ENCODE measurements around the gene PRKCA.

- TF ChIP-seq, protein P1, sequence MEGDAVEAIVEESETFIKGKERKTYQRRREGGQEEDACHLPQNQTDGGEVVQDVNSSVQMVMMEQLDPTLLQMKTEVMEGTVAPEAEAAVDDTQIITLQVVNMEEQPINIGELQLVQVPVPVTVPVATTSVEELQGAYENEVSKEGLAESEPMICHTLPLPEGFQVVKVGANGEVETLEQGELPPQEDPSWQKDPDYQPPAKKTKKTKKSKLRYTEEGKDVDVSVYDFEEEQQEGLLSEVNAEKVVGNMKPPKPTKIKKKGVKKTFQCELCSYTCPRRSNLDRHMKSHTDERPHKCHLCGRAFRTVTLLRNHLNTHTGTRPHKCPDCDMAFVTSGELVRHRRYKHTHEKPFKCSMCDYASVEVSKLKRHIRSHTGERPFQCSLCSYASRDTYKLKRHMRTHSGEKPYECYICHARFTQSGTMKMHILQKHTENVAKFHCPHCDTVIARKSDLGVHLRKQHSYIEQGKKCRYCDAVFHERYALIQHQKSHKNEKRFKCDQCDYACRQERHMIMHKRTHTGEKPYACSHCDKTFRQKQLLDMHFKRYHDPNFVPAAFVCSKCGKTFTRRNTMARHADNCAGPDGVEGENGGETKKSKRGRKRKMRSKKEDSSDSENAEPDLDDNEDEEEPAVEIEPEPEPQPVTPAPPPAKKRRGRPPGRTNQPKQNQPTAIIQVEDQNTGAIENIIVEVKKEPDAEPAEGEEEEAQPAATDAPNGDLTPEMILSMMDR (IDR thresholded peaks at IDR 0.05; ENCODE audit: extremely low read depth in 1 of 2, insufficient read depth in 1 of 2, low read depth in 1 of 2, low read length in 2 of 2), result no peak
- TF ChIP-seq EZH2 (IDR thresholded peaks at IDR 0.05; ENCODE audit: borderline replicate concordance, low read depth, low read length, severe bottlenecking) (no peak), MAX (IDR thresholded peaks at IDR 0.05; ENCODE audit: insufficient read depth, insufficient read length) (no peak), POLR2AphosphoS5 (IDR thresholded peaks at IDR 0.05; ENCODE audit: insufficient read depth, low read depth, low read length) (no peak), POLR2A (IDR thresholded peaks at IDR 0.05; ENCODE audit: low read depth, low read length) (no peak), MYC (IDR thresholded peaks at IDR 0.05; ENCODE audit: low read depth, low read length) (no peak), JUN (IDR thresholded peaks at IDR 0.05; ENCODE audit: borderline replicate concordance, insufficient read depth, insufficient read length, low read depth) (no peak), FOS (IDR thresholded peaks at IDR 0.05; ENCODE audit: borderline replicate concordance, insufficient read depth, low read length) (no peak)
These were observed 419.9 kb downstream of the PRKCA start for GRCh38 chr17:66722341-66722740.

Measured in endothelial cell of umbilical vein (primary cell).